ENCODE measurements around the gene SPDL1. TPM values are rescaled to one million over a fixed set of nuclear protein-coding genes. Genes with fewer than 3 reads are reported as not detected.

The SPDL1 gene
- total RNA-seq, 1 donor = 10.9 TPM

DNA sequence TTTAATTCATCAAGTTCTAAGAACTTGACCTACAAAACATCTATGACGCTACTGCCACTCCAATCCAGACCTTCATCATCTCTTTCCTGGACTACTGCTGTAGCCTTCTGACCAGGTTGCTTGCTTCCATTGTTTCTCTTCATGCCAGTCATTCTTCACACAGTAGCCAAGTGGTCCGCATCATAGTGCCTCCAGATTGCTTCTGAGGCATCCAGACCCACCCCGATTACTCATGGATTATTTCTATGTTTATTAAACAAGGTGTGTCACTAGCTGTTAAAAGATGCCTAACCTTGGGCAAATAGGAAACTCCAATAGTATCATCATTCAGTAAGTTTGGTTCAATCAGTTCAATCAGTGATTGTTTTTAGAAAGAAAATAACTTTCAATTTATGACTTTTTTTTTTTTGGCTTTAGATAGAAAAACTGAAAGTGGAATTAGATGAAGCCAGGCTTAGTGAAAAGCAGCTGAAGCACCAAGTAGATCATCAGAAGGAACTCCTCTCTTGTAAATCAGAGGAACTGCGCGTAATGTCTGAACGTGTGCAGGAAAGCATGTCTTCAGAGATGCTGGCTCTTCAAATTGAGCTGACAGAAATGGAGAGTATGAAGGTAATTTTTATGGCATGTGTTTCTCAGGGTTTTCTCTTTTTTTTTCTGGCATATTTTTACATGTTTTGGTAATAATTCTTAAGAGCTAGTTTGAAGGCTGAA, 9.5 kb downstream of the SPDL1 start:
- H3K9me3 ChIP-seq (ENCODE audit: low read depth, low read length) = no peaks in the 10 kb centered on the region
- no peaks in the 10 kb centered on the region for H3K27me3 ChIP-seq (ENCODE audit: insufficient read depth, low read length)
- peaks cover 18% of the 10 kb centered on the region for H3K79me2 ChIP-seq (ENCODE audit: insufficient read depth, low read length)
- TF ChIP-seq, protein P1, sequence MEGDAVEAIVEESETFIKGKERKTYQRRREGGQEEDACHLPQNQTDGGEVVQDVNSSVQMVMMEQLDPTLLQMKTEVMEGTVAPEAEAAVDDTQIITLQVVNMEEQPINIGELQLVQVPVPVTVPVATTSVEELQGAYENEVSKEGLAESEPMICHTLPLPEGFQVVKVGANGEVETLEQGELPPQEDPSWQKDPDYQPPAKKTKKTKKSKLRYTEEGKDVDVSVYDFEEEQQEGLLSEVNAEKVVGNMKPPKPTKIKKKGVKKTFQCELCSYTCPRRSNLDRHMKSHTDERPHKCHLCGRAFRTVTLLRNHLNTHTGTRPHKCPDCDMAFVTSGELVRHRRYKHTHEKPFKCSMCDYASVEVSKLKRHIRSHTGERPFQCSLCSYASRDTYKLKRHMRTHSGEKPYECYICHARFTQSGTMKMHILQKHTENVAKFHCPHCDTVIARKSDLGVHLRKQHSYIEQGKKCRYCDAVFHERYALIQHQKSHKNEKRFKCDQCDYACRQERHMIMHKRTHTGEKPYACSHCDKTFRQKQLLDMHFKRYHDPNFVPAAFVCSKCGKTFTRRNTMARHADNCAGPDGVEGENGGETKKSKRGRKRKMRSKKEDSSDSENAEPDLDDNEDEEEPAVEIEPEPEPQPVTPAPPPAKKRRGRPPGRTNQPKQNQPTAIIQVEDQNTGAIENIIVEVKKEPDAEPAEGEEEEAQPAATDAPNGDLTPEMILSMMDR (IDR thresholded peaks at IDR 0.05; ENCODE audit: extremely low read depth, low read depth, low read length) = no peak
- H3K36me3 ChIP-seq (ENCODE audit: insufficient read depth, low read length) = peaks cover 85% of the 10 kb centered on the region
- no peaks in the 10 kb centered on the region for H4K20me1 ChIP-seq (ENCODE audit: insufficient read depth, low read length)
- no peak overlapping the region for H3K27ac ChIP-seq (ENCODE audit: low read depth, low read length)
- H3K4me2 ChIP-seq (ENCODE audit: insufficient read depth, low read length) = no peak overlapping the region
- H3K4me1 ChIP-seq (ENCODE audit: insufficient read depth, low read length) = peaks cover 3% of the 10 kb centered on the region
- DNase-seq (ENCODE audit: insufficient read length, low spot score, missing footprints) = no peak
- no peak overlapping the region for H3K4me3 ChIP-seq (ENCODE audit: insufficient read depth, low read length)
- no peak overlapping the region for H2AFZ ChIP-seq (ENCODE audit: low read length)

DNA sequence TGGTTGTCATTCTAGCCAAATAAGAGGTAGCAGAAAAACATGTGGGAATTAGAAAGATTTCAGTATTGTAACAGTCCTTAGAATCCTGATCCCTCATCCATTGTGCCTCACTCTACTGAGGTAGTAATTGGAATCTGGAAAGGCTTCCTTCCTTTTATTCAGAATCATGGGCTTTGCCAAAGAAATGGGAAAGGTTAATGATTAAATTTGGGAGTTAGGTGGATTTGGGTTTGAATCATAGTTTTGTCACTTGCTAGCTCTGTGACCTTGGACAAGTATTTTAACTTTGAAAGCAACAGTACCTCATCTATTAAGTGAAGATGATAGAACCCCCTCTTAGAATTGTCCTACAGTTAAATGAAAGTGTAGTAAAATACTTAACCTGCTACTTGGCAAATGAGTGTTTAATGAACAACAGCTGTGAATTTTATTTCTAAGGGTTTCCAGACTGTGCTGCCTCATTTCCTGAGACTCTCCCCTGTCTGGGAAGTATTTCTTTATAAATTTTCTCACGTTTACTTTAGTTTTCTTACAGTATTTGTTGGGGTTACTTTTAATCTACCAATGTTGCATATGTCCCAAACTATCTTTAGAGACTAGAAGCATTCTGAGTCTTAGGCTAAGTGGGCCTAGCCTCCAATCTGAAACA, 11.7 kb downstream of the SPDL1 start:
- H3K27me3 ChIP-seq (ENCODE audit: insufficient read depth, low read length) = no peaks in the 10 kb centered on the region
- DNase-seq (ENCODE audit: insufficient read length, low spot score, missing footprints) = peak; percentile 55
- H4K20me1 ChIP-seq (ENCODE audit: insufficient read depth, low read length) = no peaks in the 10 kb centered on the region
- no peak overlapping the region for H3K4me2 ChIP-seq (ENCODE audit: insufficient read depth, low read length)
- no peak overlapping the region for H2AFZ ChIP-seq (ENCODE audit: low read length)
- TF ChIP-seq, protein P1 (IDR thresholded peaks at IDR 0.05; ENCODE audit: extremely low read depth, low read depth, low read length) = no peak
- peaks cover 7% of the 10 kb centered on the region for H3K79me2 ChIP-seq (ENCODE audit: insufficient read depth, low read length)
- no peak overlapping the region for H3K4me3 ChIP-seq (ENCODE audit: insufficient read depth, low read length)
- H3K4me1 ChIP-seq (ENCODE audit: insufficient read depth, low read length) = peaks cover 3% of the 10 kb centered on the region
- H3K27ac ChIP-seq (ENCODE audit: low read depth, low read length) = peak overlapping the region; percentile 14
- H3K36me3 ChIP-seq (ENCODE audit: insufficient read depth, low read length) = peaks cover 87% of the 10 kb centered on the region
- no peaks in the 10 kb centered on the region for H3K9me3 ChIP-seq (ENCODE audit: low read depth, low read length)

DNA sequence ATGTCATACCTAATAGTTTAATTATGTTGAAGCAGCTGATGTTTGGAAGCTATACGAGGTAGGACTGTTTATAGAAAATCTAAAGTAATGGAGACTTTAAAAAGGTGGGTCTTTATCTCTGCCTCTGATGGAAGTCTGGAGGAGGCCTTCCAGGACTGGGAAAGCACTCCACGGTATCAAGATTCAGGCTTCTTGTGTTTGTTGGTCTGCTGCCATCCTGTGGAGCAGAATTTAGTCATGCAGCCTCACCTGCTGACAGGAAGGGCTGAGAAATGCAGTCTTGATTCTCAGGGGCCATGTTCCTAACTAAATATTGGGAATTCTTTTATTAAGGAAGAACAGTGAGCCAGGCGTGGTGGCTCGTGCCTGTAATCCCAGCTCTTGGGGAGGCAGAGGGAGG, 15.9 kb downstream of the SPDL1 start:
- TF ChIP-seq, protein P1 (IDR thresholded peaks at IDR 0.05; ENCODE audit: extremely low read depth, low read depth, low read length) = no peak
- Histone ChIP-seq H3K9me3 (ENCODE audit: low read depth, low read length) (no peaks in the 10 kb centered on the region), H3K4me2 (ENCODE audit: insufficient read depth, low read length) (no peak overlapping the region), H3K4me1 (ENCODE audit: insufficient read depth, low read length) (peaks cover 20% of the 10 kb centered on the region), H2AFZ (ENCODE audit: low read length) (no peak overlapping the region), H3K27me3 (ENCODE audit: insufficient read depth, low read length) (no peaks in the 10 kb centered on the region), H3K36me3 (ENCODE audit: insufficient read depth, low read length) (peaks cover 85% of the 10 kb centered on the region), H3K4me3 (ENCODE audit: insufficient read depth, low read length) (no peak overlapping the region), H3K79me2 (ENCODE audit: insufficient read depth, low read length) (no peaks in the 10 kb centered on the region), H3K27ac (ENCODE audit: low read depth, low read length) (peak overlapping the region; percentile 29), H4K20me1 (ENCODE audit: insufficient read depth, low read length) (no peaks in the 10 kb centered on the region)
- DNase-seq (ENCODE audit: insufficient read length, low spot score, missing footprints) = no peak

DNA sequence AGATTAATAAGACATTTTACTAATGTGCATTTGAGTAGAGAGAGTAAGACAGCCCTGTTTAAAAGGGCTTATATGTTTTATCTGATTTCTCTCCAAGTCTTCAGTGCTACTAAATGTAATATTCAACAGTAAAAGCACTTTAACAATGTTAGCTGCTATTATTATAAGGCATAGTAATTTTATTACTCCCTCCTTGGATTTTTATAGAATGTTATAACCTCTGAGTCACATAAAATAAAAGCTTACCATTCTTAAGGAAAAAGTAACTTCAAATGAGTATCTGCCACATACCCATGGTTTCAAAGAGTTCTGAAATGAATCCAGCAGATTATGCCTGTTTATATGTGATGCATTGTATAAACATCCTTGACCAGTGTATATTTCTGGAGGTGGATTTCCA, 19.0 kb downstream of the SPDL1 start:
- Histone ChIP-seq H4K20me1 (ENCODE audit: insufficient read depth, low read length) (no peaks in the 10 kb centered on the region), H3K79me2 (ENCODE audit: insufficient read depth, low read length) (no peaks in the 10 kb centered on the region), H3K4me2 (ENCODE audit: insufficient read depth, low read length) (peak overlapping the region; percentile 12), H3K27ac (ENCODE audit: low read depth, low read length) (peak overlapping the region; percentile 49), H3K27me3 (ENCODE audit: insufficient read depth, low read length) (no peaks in the 10 kb centered on the region), H3K9me3 (ENCODE audit: low read depth, low read length) (no peaks in the 10 kb centered on the region), H3K4me1 (ENCODE audit: insufficient read depth, low read length) (peaks cover 20% of the 10 kb centered on the region), H3K36me3 (ENCODE audit: insufficient read depth, low read length) (peaks cover 69% of the 10 kb centered on the region), H3K4me3 (ENCODE audit: insufficient read depth, low read length) (no peak overlapping the region), H2AFZ (ENCODE audit: low read length) (no peak overlapping the region)
- DNase-seq (ENCODE audit: insufficient read length, low spot score, missing footprints) = peak; percentile 64
- TF ChIP-seq, protein P1 (IDR thresholded peaks at IDR 0.05; ENCODE audit: extremely low read depth, low read depth, low read length) = no peak

Measured in osteoblast (primary cell).